HEK293 (cell line): ENCODE results near the gene CAPNS1.

Experiments used
- BCL11A ChIP-seq: fragments of 450-650 bp; formaldehyde crosslinking; IDR thresholded peaks from 2 replicates; pipeline ENCODE4 v1.5.1; 2016; ENCODE audit warnings: low read depth, missing biosample characterization, missing genetic modification characterization
- INSM2 ChIP-seq: fragments of 450-650 bp; formaldehyde crosslinking; IDR thresholded peaks from 2 replicates; pipeline ENCODE4 v1.5.1; 2016; ENCODE audit warnings: missing biosample characterization, missing genetic modification characterization
- KLF10 ChIP-seq: fragments of 450-650 bp; IDR thresholded peaks from 2 replicates; pipeline ENCODE4 v1.5.1; 2018; ENCODE audit warnings: missing biosample characterization, mild to moderate bottlenecking, missing genetic modification characterization
- PATZ1 ChIP-seq: fragments of 450-650 bp; formaldehyde crosslinking; IDR thresholded peaks from 2 replicates; pipeline ENCODE4 v1.5.1; 2016; ENCODE audit warnings: missing biosample characterization, missing genetic modification characterization
- PRDM1 ChIP-seq: fragments of 450-650 bp; formaldehyde crosslinking; IDR thresholded peaks from 2 replicates; pipeline ENCODE4; 2016; ENCODE audit warnings: missing biosample characterization, missing genetic modification characterization
- PRDM2 ChIP-seq: fragments of 450-650 bp; formaldehyde crosslinking; IDR thresholded peaks from 2 replicates; pipeline ENCODE4 v1.5.1; 2016; ENCODE audit warnings: missing biosample characterization, missing genetic modification characterization, borderline replicate concordance
- PRDM4 ChIP-seq: fragments of 450-650 bp; formaldehyde crosslinking; IDR thresholded peaks from 2 replicates; pipeline ENCODE4 v1.5.1; 2017; ENCODE audit warnings: missing biosample characterization, missing genetic modification characterization
- TCF7L2 ChIP-seq: IDR thresholded peaks from 2 replicates; pipeline ENCODE4 v1.6.1; 2011; ENCODE audit warnings: low read depth, mild to moderate bottlenecking, inconsistent platforms, low read length, moderate library complexity, borderline replicate concordance
- ZBTB8A ChIP-seq: fragments of 450-650 bp; formaldehyde crosslinking; IDR thresholded peaks from 2 replicates; pipeline ENCODE4 v1.5.1; 2016; ENCODE audit warnings: missing biosample characterization, missing genetic modification characterization
- ZFP69B ChIP-seq: fragments of 450-650 bp; formaldehyde crosslinking; IDR thresholded peaks from 2 replicates; pipeline ENCODE4 v1.5.1; 2016; ENCODE audit warnings: missing biosample characterization, missing genetic modification characterization
- ZNF114 ChIP-seq: fragments of 450-650 bp; formaldehyde crosslinking; IDR thresholded peaks from 2 replicates; pipeline ENCODE4 v1.5.0; 2017; ENCODE audit warnings: missing biosample characterization, missing genetic modification characterization
- ZNF23 ChIP-seq: fragments of 450-650 bp; formaldehyde crosslinking; IDR thresholded peaks from 2 replicates; pipeline ENCODE4 v1.5.1; 2016; ENCODE audit warnings: missing biosample characterization, missing genetic modification characterization, borderline replicate concordance
- ZNF248 ChIP-seq: fragments of 450-650 bp; formaldehyde crosslinking; IDR thresholded peaks from 2 replicates; pipeline ENCODE4 v1.5.1; 2017; ENCODE audit warnings: missing biosample characterization, missing genetic modification characterization
- ZNF292 ChIP-seq: fragments of 450-650 bp; formaldehyde crosslinking; IDR thresholded peaks from 2 replicates; pipeline ENCODE4 v1.5.1; 2016; ENCODE audit warnings: low read depth, missing biosample characterization, missing genetic modification characterization, borderline replicate concordance
- ZNF366 ChIP-seq: fragments of 450-650 bp; formaldehyde crosslinking; conservative IDR thresholded peaks from 2 replicates; pipeline ENCODE4 v1.5.1; 2016; ENCODE audit warnings: missing biosample characterization, missing genetic modification characterization
- ZNF391 ChIP-seq: fragments of 450-650 bp; formaldehyde crosslinking; IDR thresholded peaks from 2 replicates; pipeline ENCODE4 v1.5.1; 2016; ENCODE audit warnings: low read depth, missing biosample characterization, missing genetic modification characterization, borderline replicate concordance
- ZNF48 ChIP-seq: fragments of 450-650 bp; formaldehyde crosslinking; IDR thresholded peaks from 2 replicates; pipeline ENCODE4 v1.5.1; 2016; ENCODE audit warnings: missing biosample characterization, missing genetic modification characterization
- ZNF513 ChIP-seq: fragments of 450-650 bp; IDR thresholded peaks from 2 replicates; pipeline ENCODE4 v1.5.1; 2018; ENCODE audit warnings: missing biosample characterization, missing genetic modification characterization
- ZNF555 ChIP-seq: fragments of 450-650 bp; formaldehyde crosslinking; conservative IDR thresholded peaks from 2 replicates; pipeline ENCODE4 v1.5.1; 2017; ENCODE audit warnings: missing biosample characterization, mild to moderate bottlenecking, missing genetic modification characterization, inconsistent platforms
- ZNF623 ChIP-seq: fragments of 450-650 bp; formaldehyde crosslinking; IDR thresholded peaks from 2 replicates; pipeline ENCODE4 v1.5.1; 2016; ENCODE audit warnings: missing biosample characterization, missing genetic modification characterization
- ZNF629 ChIP-seq: fragments of 450-650 bp; formaldehyde crosslinking; IDR thresholded peaks from 2 replicates; pipeline ENCODE4 v1.5.1; 2017; ENCODE audit warnings: missing biosample characterization, missing genetic modification characterization
- ZNF658 ChIP-seq: fragments of 450-650 bp; formaldehyde crosslinking; IDR thresholded peaks from 2 replicates; pipeline ENCODE4; 2016; ENCODE audit warnings: missing biosample characterization, missing genetic modification characterization
- ZNF677 ChIP-seq: fragments of 450-650 bp; IDR thresholded peaks from 2 replicates; pipeline ENCODE4 v1.5.0; 2018; ENCODE audit warnings: missing biosample characterization, mild to moderate bottlenecking, missing genetic modification characterization, moderate library complexity
- ZNF704 ChIP-seq: fragments of 450-650 bp; formaldehyde crosslinking; IDR thresholded peaks from 2 replicates; pipeline ENCODE4 v1.5.1; 2016; ENCODE audit warnings: missing biosample characterization, missing genetic modification characterization
- ZNF843 ChIP-seq: fragments of 450-650 bp; formaldehyde crosslinking; IDR thresholded peaks from 2 replicates; pipeline ENCODE4 v1.5.1; 2016; ENCODE audit warnings: missing biosample characterization, missing genetic modification characterization

Gene CAPNS1

GRCh38 chr19:36169084-36169760, 29.4 kb downstream of the CAPNS1 start (continued):
- TF ChIP-seq KLF10 (tag by site-specific recombination), result peak; percentile 83
- no peak for TF ChIP-seq PRDM1
- no peak for TF ChIP-seq ZNF658
- peak; percentile 76; the same call in 1 of the 2 replicates for TF ChIP-seq TCF7L2
- TF ChIP-seq ZNF114, result no peak
- TF ChIP-seq ZNF629 (tag by site-specific recombination), result peak; percentile 84
- no peak for TF ChIP-seq ZNF48 (tag by site-specific recombination)
- no peak for TF ChIP-seq ZNF677 (tag by site-specific recombination)
- no peak for TF ChIP-seq ZNF23 (tag by site-specific recombination)
- TF ChIP-seq ZNF391, result peak; percentile 47; the same call in 1 of the 2 replicates
- TF ChIP-seq ZFP69B (tag by site-specific recombination), result peak; percentile 75
- peak; percentile 35; the same call in 1 of the 2 replicates for TF ChIP-seq ZBTB8A
- peak; percentile 77; the same call in 1 of the 2 replicates for TF ChIP-seq BCL11A
- TF ChIP-seq ZNF623 (tag by site-specific recombination), result no peak
- no peak for TF ChIP-seq ZNF555 (tag by site-specific recombination)
- no peak; the same call in 1 of the 2 replicates for TF ChIP-seq ZNF513
- TF ChIP-seq PRDM2 (tag by site-specific recombination), result no peak
- peak; percentile 97 for TF ChIP-seq ZNF843
- TF ChIP-seq ZNF704, result no peak
- no peak for TF ChIP-seq ZNF292 (tag by site-specific recombination)
- peak; percentile 59 for TF ChIP-seq PATZ1 (tag by site-specific recombination)
- no peak for TF ChIP-seq ZNF248 (tag by site-specific recombination)
- TF ChIP-seq ZNF366 (tag by site-specific recombination), result peak; percentile 96
- peak; percentile 85 for TF ChIP-seq PRDM4 (tag by site-specific recombination)
- TF ChIP-seq INSM2 (tag by site-specific recombination), result peak; percentile 70
